GM19193 (cell line): ENCODE results near the gene KRT16.

ENCODE experiments used
- POLR2A ChIP-seq: IDR thresholded peaks from 4 replicates; pipeline ENCODE4 v1.6.1; 2011; ENCODE audit not compliant: insufficient read depth, insufficient read length; ENCODE audit errors: extremely low read depth

The KRT16 gene

DNA sequence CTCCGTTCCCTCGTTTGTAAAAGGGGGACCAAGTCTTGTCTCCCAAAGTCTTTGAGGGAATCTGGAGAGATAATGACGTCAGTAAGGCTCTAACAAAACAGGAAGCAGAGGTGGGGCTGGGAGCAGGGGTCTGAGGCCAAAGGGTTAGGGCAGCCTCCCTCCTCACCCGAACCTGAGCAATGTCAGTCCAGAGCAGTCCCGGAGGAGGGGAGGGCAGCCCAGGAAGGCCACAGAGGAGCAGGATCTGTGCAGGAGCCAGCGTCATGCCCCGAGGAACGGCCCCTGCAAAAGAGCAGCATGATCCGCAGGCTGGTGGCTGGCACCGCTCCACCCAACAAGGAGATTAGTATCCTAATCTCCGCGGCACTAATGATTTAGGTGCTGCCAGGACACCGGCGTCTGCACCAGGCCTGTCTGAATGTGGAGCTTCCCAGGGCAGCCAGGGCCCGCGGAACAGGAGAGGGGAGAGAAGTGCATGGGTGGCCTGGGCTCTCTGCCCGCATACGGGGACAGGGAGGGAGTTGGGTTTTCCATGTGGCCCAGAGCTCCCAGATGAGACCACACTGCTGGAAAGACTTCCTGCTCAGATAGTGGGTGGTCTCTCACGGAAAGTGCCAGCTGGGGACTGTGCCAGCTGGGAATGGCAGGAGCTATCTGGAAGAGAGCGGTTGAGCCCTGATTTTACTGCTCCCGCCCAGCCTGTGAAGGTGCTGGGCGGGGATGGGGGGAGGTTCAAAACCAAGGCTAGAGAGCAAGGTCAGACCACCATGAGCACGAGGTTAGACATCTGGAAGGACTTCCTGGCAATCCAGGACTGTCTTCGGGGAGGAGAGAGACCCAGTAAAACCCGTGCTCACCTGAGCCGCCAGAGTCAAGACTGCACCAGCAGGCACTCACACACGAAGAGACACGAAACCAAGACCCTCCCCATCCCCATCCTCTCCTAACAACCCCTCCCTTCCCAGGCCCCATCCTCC, 22.8 kb upstream of the KRT16 start:
- TF ChIP-seq POLR2A: no peak

GRCh38 chr17:41634639-41635038, 22.1 kb upstream of the KRT16 start:
- no peak for TF ChIP-seq POLR2A

DNA sequence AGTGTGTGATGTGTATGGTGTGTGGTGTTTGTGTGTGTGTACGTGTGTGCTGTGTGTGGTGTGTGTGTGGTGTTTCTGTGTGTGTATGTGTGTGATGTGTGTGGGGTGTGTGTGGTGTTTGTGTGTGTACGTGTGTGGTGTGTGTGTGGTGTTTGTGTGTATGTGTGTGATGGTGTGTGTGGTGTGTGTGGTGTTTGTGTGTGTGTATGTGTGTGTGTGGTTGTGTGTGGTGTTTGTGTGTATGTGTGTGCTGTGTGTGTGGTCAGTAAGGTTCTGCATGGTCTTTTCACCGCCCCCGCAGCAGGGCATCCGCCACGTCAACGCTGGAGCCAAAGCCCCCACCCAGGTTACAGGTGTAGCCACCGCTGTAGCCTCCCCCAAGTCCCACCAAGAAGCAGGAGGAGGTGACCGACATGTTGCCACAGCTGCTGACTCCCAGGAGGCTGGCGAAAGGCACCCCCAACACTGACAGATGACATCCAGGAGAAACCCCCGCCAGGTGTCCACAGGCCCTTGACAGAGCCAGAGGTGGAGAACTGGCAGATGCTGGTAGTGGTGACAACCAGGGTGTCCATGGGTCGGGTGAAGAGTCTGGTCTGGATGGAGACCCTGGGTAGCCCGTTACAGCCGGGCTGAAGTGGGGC, 21.1 kb upstream of the KRT16 start:
- no peak for TF ChIP-seq POLR2A

- TF ChIP-seq POLR2A: no peak
Measured at GRCh38 chr17:41632482-41633105, 20.0 kb upstream of the KRT16 start.

GRCh38 chr17:41631898-41632285, 19.3 kb upstream of the KRT16 start:
- no peak for TF ChIP-seq POLR2A

GRCh38 chr17:41631025-41631897, 18.7 kb upstream of the KRT16 start:
- no peak for TF ChIP-seq POLR2A

DNA sequence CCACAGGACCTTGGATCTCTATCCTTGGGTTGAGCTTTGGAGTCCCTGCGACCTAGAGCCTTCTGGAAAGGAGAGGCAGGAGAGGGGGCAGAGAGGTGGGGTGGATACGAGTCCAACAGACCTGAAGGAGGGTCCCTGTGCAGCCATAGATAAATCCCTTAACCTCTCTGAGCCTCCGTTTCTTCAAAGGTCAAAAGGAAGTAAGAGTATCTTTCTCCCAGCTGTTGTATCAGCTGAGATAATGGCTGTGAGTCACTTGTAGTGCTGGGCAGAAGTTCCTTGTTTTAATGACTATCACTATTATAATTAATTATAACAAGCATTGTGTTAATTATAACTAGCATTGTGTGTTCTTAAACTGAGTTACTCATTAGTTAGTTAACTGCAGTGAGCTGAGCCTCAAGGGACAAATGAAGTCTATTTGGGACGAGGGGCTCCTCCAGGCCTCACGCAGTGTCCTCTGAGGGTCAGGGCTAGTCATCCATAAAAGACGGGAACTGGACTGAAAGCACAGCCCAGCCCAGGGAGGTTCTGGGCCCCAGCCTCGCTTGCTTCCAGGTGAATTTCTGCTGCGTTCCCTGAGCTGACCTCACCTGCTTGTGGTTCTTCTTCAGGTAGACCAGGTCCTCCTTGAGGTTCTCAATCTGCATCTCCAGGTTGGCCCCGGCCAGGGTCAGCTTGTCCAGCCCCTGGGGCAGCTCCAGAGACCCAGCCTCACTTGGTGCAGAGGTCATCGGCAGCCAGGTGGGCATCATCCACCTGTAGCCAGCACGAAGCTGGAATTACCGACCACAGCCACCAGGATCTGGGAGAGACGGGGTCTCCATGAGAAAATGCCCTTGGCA, 17.5 kb upstream of the KRT16 start:
- TF ChIP-seq POLR2A: no peak

DNA sequence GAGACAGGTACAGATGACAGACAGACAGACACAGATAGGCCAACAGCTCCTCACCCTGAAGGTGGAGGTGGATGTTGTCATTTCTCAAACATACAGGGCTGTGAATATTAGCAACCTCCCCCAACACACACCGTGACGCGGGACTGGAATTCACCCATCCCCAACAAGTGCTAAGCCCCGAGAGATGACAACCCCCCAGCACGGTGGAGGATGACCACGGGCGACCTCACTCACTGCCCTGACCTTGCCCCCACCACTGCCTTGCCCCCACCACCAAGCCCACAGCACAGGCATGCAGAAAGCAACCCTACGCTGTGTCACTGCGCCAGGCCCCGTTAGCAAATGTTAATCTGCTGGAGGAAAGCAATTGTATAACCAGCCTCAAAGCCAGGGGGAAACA, 16.7 kb upstream of the KRT16 start:
- TF ChIP-seq POLR2A: no peak

DNA sequence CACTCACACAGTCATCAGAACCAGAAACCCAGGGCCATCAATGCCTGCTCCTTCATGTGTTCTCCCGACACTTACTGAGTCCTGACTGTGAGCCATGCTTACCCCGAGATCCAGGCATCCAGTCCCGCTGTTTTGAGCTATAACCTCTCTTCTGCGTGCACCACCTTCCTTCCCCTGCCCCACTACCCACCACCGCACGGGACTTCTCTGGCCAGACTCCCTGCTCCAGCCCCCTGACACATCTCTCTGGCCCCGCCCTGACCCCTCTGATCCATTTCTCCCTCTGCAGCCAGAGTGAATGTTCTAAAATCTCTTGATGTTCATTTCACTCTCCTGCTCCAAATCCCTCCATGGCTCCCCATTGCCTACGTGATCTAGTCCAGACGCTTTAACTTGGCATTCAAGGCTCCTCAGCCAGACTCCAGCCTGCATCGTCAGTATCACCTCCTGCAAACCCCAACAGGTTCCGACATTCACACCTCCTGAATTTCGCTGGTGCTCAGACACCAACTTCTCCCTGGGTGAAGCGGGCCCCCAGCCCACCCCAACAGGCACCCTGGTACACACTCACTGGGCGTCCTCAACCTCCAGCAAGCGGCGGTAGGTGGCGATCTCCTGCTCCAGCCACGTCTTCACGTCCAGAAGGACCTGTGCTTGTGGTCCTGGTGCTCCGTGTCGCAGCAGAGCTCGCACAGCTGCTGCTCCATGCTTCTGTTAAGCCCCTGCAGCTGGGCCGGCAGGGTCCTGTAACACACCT, 14.9 kb upstream of the KRT16 start:
- TF ChIP-seq POLR2A: no peak

GRCh38 chr17:41625602-41626001, 13.0 kb upstream of the KRT16 start:
- TF ChIP-seq POLR2A: no peak

DNA sequence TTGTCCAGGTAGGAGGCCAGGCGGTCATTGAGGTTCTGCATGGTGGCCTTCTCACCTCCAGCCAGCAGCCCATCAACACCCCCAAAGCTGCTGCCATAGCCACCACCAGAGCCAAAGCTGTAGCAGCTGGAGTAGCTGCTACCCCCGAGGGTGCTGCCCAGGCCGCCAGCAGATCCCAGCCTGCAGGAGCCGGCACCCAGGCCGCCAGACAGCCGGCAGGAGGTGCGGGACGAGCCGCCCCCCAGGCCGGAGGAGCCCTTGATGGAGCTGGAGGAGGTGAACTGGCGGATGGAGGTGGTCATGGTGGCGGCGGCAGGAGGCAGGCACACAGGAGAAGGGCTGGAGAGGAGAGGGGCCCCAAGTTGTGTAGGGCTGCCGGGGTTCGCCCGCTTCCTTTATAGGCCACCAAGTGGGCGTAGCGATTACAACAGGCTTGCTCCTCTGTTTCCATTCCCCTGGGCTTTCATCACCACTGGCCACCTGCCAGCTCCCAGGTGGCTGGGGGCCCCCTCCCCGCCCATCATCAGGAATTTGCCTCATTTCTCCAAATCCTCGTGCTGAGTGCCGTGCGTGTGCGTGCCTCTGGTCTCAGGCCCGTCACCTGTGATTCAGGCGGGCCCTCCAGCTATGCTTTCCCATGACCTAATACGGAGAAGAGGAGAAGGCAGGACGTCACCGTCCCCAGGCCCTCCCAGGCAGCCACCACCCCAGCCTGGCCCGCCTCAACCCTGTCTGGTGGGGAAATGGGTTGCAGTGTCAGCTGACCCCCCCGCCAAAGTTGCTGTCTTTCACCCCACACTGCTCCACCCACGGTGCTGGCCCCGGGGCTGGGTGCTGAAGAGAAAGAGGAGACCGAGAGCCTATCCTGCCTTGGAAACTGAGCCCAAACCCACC, 11.9 kb upstream of the KRT16 start, which contains the start of gene KRT17:
Gene KRT17 (minus strand): TSS at position 368 of the 894 bp plus-strand sequence. CDS start 66 bp downstream, at position 302.
- no peak for TF ChIP-seq POLR2A

DNA sequence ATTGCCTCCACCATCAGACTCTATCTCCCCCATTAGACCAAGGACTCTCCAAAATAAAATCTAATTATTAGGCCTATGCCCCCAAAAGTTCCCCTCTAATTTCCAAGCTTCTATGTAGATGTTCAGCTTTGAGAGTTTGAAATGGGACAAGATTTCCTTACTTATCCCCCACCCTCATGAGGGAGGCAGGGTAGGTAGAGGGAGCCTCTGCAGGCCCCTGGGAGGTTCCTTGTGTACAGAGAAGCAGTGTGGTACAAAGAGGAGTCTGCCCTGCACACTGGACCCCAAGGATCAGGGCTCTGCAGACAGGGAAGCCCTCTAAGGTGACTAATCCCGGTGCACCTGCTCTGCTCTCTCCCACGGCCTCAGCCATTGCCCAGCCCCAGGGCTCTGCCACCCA, 9.3 kb upstream of the KRT16 start:
- TF ChIP-seq POLR2A: no peak
